Breast epithelium (tissue), 3 donors: ENCODE measurements around the gene TGFBR1.

Source experiments
- POLR2A ChIP-seq: fragments of 450-650 bp; IDR thresholded peaks from one replicate; pipeline ENCODE4 v1.6.1; 2016; ENCODE audit warnings: antibody characterized with exemption, mild to moderate bottlenecking, moderate library complexity
- TF ChIP-seq, protein P1 (sequence below), 3 donors: fragments of 450-650 bp; IDR thresholded peaks; one replicate each; pipeline ENCODE4 v1.5.1; 2016 to 2017; ENCODE audit warnings: antibody characterized with exemption in 3 of 3, mild to moderate bottlenecking in 3 of 3, moderate library complexity in 3 of 3

GRCh38 chr9:99079542-99079941, 25.4 kb upstream of the TGFBR1 start:
- TF ChIP-seq, protein P1, sequence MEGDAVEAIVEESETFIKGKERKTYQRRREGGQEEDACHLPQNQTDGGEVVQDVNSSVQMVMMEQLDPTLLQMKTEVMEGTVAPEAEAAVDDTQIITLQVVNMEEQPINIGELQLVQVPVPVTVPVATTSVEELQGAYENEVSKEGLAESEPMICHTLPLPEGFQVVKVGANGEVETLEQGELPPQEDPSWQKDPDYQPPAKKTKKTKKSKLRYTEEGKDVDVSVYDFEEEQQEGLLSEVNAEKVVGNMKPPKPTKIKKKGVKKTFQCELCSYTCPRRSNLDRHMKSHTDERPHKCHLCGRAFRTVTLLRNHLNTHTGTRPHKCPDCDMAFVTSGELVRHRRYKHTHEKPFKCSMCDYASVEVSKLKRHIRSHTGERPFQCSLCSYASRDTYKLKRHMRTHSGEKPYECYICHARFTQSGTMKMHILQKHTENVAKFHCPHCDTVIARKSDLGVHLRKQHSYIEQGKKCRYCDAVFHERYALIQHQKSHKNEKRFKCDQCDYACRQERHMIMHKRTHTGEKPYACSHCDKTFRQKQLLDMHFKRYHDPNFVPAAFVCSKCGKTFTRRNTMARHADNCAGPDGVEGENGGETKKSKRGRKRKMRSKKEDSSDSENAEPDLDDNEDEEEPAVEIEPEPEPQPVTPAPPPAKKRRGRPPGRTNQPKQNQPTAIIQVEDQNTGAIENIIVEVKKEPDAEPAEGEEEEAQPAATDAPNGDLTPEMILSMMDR (IDR thresholded peaks at IDR 0.05): no peak
- no peak for TF ChIP-seq POLR2A
